ENCODE data around the gene SUPT3H. TPM values are rescaled to one million over a fixed set of nuclear protein-coding genes. Genes with fewer than 3 reads are reported as not detected.

The SUPT3H gene
- total RNA-seq, 1 donor: 22.4 TPM

DNA sequence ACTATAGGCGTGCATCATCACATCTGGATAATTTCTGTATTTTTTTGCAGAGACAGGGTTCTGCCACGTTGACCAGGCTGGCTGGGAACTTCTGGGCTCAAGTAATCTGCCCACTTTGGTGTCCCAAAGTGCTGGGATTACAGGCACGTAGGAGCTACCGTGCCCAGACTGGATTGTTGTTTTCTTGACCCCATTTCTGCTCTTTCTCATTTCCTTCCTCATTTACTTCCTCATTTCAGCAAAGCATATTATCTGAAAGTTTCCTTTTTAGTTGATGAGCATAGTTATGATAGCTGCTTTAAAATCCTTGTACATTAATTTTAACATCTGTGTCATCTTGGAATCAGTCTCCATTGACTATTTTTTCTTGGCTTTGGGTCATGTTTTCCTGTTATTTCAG lies 350.6 kb downstream of the SUPT3H start:
- DNase-seq (ENCODE audit: low read depth in 2 of 3, low spot score in 2 of 3): peak in 1 of 3 donors; percentile 7

GRCh38 chr6:45026003-45026516 lies 351.7 kb downstream of the SUPT3H start:
- DNase-seq (ENCODE audit: low read depth in 2 of 3, low spot score in 2 of 3): no peak

DNA sequence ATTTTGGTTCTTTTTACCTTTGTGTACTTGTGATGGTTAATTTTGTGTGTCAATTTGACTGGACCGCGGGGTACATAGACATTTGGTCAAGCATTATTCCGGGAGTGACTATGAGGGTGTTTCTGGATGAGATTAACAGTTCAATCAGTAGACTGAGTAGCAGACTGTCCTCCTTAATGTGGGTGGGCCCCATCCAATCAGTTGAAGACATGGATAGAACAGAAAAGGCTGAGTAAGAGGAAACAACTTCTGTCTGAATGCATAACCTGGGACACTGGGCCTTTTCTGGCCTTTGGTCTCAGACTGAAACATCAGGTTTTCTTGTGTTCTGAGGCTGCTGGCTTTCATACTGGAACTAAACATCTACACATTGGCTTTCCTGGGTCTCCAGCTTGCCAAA lies 353.1 kb downstream of the SUPT3H start:
- no peak for DNase-seq (ENCODE audit: low read depth in 2 of 3, low spot score in 2 of 3)

DNA sequence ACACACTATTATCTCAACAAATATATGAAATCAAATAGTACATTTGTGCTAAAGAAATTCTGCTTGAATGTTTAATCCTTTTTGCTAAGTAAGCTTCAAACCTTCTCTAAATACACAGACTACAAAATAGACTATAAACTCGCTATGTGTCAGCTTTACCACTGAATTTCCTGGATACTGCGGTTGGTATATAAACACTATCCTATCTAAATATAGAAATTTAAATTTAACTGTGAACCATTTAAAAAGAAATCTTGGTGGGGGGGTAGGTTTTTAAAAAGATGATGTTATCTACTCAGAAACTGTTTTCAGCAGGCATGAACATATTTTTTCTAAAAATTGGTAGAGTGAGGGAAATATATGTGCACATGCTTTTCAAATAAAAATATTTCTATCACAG lies 356.1 kb downstream of the SUPT3H start:
- peak in 2 of 3 donors; percentile 75 to 89 for DNase-seq (ENCODE audit: low read depth in 2 of 3, low spot score in 2 of 3)

DNA sequence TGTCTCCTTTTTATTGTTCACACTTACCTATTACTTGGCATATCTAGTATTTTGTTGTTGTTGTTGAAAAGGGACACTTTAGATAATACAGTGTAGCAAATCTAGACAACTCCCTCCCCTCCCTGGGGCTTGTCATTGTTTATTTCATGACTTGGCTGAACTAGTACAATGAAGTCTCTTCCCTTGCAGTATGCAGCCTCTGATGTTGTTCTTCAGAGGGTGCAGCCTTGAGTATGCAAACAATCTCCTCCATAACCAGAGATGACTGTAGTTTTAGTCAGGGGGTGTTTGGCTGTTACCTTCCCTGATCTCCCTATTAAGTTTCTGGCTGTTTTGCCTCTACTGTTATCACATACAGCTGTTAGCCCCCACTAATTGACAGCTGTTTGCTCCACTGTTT lies 365.0 kb downstream of the SUPT3H start:
- DNase-seq (ENCODE audit: low read depth in 2 of 3, low spot score in 2 of 3): no peak

- no peak for DNase-seq (ENCODE audit: low read depth in 2 of 3, low spot score in 2 of 3)
Observed at GRCh38 chr6:45009576-45009975, 368.2 kb downstream of the SUPT3H start.

DNA sequence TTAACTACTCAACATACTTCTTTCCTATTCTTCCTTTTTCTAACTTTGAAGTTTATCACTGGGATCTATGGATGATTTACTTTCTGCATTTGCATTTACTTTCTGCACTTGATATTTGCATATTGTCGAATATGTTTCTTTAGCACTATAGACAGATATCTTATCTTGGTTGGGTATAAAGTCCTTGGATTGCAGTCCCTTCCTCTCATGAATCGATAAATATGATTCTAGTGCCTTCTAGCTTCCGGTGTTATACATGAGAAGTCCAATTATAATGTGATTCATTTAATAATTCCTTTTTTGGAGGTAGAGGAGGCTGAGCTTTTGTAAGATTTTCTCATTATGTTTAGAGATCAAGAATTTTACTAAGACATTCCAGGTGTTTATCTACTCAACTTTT lies 370.8 kb downstream of the SUPT3H start:
- DNase-seq (ENCODE audit: low read depth in 2 of 3, low spot score in 2 of 3): no peak

DNA sequence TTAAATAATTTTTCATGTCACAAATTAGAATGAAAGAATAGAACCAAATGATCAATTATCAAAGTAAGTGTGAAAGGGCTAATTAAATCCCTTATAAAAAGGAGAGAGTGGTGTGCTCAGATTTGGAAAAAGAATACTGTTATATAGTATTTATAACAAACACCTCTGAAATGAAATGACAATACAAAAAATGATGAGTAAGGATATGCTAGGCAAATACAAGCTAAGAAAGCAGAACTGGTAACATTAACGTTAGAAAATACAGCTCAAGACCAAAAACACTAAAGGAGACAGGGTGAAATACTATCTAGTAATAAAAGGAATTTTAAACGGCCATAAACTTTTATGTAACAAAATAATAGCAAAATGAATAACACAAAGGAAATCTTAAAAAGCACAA lies 373.8 kb downstream of the SUPT3H start:
- no peak for DNase-seq (ENCODE audit: low read depth in 2 of 3, low spot score in 2 of 3)

DNA sequence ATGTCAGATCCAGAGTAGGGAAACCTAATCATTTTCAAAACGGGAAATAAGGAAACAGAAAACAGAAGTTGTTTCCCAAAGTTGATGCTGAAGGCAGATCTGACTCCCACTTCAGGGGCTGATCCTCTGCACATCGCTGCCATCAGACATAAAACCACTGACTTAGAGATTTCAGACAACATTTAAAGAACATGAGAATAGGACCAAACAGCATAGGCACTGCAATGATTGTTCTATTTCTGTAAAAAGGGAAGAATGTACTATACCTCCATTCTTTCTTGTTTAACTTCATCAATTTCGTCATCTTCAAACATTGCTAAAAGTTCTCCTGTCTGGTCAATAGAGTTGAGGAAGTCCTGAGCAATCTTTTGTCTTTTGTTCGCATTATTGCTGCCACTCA lies 374.3 kb downstream of the SUPT3H start:
- no peak for DNase-seq (ENCODE audit: low read depth in 2 of 3, low spot score in 2 of 3)

DNA sequence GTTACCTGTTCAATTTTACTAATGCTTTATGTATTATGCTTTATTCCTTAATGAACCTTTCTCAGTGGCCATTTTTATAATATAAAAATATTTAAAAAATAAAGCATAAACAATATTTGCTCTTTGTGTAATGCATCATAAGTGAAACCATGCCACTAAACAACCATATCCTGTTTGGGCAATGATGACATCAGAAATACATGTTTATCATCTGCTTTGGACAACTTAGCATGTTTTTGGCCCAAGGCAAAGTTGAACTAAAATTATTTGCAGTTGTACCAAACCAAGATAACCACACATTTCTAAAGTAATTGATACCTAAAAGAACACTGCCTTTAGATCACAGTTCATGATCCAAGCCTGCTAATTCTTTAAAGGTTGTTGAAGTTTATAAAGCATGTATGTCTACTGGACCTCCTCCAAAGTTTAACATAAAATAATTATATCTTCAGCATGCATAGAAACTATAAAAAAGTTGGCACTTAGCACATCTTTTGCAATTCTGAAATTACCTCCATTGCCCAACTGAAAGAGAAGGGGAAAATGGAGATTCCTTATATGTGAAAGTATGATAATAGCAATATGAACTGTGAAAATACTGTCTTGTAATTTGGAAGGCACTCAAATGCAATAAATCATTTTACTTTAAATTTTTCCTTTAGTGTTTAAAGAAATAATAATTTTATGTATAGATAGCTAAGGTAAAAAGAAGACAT lies 375.2 kb downstream of the SUPT3H start:
- DNase-seq (ENCODE audit: low read depth in 2 of 3, low spot score in 2 of 3): no peak

DNA sequence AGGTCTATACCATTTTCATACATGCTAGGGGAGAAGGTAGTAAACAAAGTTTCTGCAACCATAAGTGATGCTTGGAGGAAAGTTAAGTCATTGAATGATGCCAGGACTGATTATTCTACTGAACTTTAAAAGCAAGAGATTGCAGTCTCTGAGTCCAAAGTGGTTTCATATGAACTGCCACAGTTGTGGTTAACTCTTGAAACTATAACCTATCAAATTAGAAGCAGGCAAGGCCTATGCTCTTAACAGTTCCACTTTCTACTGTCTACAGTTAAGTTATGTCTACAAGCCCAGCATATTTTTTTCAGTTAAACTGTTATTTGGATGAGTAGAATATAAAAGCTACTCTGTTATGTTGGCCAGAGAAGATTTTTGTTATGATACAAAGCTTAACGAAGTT lies 376.1 kb downstream of the SUPT3H start:
- DNase-seq (ENCODE audit: low read depth in 2 of 3, low spot score in 2 of 3): no peak

DNA sequence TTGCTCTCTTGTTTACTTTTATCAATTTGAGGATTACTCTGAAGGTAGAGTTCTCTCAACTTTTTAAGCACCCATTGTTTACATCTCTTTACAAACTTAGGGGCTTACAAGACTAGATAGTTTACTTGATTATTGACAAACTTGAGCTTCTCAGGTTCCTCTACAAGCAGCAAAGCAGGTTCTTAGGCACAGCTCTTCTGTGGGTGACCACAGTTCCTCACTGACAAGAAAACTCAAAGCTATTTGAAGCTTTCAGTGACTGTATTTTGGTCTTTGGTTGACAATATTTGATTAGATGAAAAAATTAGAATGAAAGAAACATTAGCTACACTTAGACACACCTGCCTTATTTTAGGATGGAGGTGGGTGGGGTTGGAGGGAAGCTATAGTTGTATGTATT lies 376.9 kb downstream of the SUPT3H start:
- no peak for DNase-seq (ENCODE audit: low read depth in 2 of 3, low spot score in 2 of 3)

DNA sequence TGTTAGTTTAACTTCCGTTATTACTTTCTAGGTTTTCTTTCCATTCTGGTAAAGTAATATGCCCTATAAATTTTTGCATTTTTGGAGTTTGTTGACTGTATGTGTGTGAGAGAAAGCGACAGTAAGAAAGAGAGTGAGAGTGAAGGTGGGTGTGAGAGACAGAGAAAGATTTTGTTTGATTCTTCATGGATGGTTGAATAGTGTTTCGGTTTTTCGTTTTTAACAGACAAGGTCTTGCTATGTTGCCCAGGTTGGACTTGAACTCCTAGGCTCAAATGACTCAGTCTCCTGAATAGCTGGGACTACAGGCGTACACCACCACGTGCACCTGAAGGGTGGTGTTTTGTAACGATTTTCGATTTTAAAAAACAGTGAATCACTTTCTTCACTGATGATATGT lies 378.7 kb downstream of the SUPT3H start:
- no peak for DNase-seq (ENCODE audit: low read depth in 2 of 3, low spot score in 2 of 3)

- DNase-seq (ENCODE audit: low read depth in 2 of 3, low spot score in 2 of 3): no peak
Observed at GRCh38 chr6:44995486-44996132, 382.1 kb downstream of the SUPT3H start.

DNA sequence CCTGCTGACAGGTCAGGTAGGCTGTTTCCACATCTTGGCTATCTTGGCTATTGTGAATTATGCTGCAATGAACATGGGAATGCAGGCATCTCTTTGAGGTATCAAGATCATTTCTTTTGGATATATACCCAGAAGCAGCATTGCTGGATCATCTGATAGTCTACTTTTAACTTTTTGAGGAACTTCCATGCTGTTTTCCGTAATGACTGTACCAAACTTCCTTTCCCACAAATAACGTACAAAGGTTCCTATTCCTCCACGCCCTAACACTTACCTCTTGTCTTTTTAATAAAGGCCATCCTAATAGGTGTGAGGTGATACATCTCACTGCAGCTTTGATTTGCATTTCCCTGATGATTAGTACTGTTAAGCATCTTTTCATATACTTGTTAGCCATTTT lies 388.3 kb downstream of the SUPT3H start:
- no peak for DNase-seq (ENCODE audit: low read depth in 2 of 3, low spot score in 2 of 3)

DNA sequence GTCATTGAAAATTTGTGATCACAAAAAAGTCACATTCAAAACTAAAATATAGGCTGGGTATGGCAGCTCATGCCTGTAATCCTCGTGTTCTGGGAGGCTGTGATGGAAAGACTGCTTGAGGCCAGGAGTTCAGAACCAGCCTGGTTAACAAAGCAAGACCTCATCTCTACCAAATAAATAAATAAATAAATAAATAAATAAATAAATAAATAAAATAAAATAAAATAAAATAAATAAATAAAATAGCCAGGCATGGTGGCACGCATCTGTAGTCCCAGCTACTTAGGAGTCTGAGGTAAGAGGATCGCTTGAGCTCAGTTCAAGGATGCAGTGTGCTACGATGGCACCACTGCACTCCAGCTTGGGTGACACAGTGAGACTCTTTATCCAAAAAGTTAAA lies 392.7 kb downstream of the SUPT3H start:
- no peak for DNase-seq (ENCODE audit: low read depth in 2 of 3, low spot score in 2 of 3)

GRCh38 chr6:44983467-44984365 lies 394.0 kb downstream of the SUPT3H start:
- DNase-seq (ENCODE audit: low read depth in 2 of 3, low spot score in 2 of 3): no peak

DNA sequence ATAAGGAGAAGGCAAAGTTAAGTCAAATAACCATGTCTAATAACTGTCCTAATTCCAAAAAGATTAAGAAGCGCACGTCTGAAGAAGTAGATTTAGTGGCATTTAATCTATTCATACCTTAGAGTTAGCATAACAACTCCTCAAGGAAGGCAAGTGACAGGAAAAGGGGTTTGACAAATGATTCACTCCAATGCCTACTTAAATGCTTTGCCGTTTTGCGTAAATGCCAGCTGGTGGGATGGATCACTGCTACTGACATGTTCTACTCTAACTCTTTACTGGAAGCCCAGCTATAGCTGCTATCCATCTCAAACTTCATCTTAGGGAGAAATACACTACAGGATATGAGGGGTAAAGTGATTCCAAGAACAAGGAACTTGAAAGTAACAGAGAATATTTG lies 396.9 kb downstream of the SUPT3H start:
- DNase-seq (ENCODE audit: low read depth in 2 of 3, low spot score in 2 of 3): no peak

DNA sequence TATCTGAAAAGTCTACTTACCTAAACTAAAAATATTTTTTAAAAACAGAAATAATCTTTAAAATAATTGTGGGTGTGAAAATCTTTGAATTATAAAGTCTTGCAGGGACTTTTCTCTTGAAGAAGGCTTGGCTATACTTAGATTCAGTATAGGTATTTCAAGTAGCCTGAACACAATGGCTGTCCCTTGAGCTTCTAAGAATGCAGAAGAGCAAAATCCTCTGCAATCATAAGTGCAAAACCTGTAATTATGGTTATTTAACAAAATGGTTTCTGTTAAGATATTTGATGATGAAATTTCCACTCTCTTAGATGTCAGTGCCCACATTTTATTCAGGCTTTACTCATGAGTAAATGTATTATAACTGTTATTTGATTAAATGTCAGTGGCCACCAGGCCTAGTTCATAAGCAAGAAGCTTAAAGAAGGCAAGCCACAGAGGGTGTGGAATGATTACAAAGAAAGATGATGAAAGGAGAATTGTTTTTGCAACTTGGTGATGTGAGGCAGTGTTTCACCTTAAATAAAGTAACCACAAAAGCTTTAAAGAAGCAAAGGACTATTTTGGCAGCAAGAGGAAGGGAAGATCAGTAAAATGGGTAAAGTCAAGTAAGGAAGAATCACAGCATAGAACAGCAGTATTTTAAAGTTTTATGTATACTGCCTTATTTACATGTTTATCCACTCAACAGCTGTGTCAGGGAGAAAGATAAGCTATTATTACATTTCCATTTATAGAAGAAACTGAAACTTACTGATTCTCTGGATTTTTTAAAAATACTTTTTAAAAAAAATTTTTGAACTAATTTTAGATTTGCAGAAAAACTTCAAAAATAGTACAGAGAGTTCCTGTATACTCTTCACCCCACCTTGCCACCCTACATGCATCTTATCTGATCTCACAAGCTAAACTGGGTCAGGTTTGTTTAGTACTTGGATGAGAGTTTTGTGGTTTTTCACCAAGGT lies 400.8 kb downstream of the SUPT3H start:
- DNase-seq (ENCODE audit: low read depth in 2 of 3, low spot score in 2 of 3): peak in 1 of 3 donors; percentile 2

DNA sequence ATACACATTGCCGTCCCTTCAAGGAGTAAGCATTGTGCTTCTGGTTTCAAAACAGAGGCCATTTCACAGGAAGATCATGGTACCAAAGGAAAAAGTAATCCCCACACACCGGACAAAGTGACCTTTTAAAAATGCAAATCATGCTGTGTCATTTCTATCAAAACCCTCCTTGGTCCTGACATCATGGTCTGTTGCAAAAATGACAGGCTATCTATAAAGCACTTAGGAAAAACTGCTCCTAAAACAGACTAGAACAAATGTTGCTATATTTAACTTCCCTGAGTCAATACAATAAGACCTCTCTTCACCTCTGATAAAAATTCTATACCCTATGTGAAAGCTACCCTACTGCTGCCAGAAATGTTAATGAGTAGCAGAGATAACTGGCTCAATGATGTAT lies 403.2 kb downstream of the SUPT3H start:
- no peak for DNase-seq (ENCODE audit: low read depth in 2 of 3, low spot score in 2 of 3)
